Endothelial cell of umbilical vein (primary cell): ENCODE measurements around the gene KDM5C. TPM values are rescaled to one million over a fixed set of nuclear protein-coding genes. Genes with fewer than 3 reads are reported as not detected.

Source experiments
- BruUV-seq: library from RNA; stranded (reverse); fragments of 400-500 nt; replicated peaks from 2 replicates; lab custom pipeline; 2021; lab: Mats Ljungman, UMichigan
- CTCF ChIA-PET: fragments of 300-600, 350-600 bp; sonication (Branson Sonifier 250); formaldehyde crosslinking; loops from one replicate; lab custom pipeline; 2021; ENCODE audit warnings: antibody characterized with exemption, inconsistent platforms; lab: Charles Lee
- POLR2A ChIA-PET: fragments of 300-600, 350-600 bp; sonication (Branson Sonifier 250); formaldehyde crosslinking; loops from one replicate; lab custom pipeline; 2021; ENCODE audit warnings: antibody characterized with exemption, inconsistent platforms; lab: Charles Lee
- DNase-seq: peaks from one replicate; pipeline ENCODE4 v3.0.0-alpha.2; 2011; ENCODE audit warnings: low read depth, low spot score
- FAIRE-seq: peaks from 2 replicates; lab custom pipeline; 2011; peaks lifted over from hg19 to GRCh38; lab: Jason Lieb, UNC
- H2AFZ ChIP-seq: 2 replicates; pipeline ENCODE4 v1.6.0; 2012; ENCODE audit warnings: low read depth, low read length, control low read depth, inconsistent platforms
- H3K27ac ChIP-seq: 2 replicates; pipeline ENCODE4 v1.5.1; 2011; ENCODE audit warnings: low read depth, mild to moderate bottlenecking, control low read depth, low read length, moderate library complexity; ENCODE audit not compliant: insufficient read depth
- H3K27me3 ChIP-seq, 2 experiments: 2 replicates each; pipeline versions ENCODE4 v1.6.0 to v1.6.1; 2011; ENCODE audit warnings: low read length in 2 of 2, mixed read lengths in 1 of 2; ENCODE audit not compliant: control insufficient read depth in 2 of 2, insufficient read depth in 2 of 2
- H3K36me3 ChIP-seq, 2 experiments: 2 replicates in 1 of 2; 3 replicates in 1 of 2; pipeline ENCODE4 v1.5.1; 2011; ENCODE audit warnings: low read length in 2 of 2, mild to moderate bottlenecking in 1 of 2, moderate library complexity in 1 of 2; ENCODE audit not compliant: control insufficient read depth in 2 of 2, insufficient read depth in 2 of 2; ENCODE audit errors: extremely low read depth in 1 of 2
- H3K4me1 ChIP-seq: 3 replicates; pipeline ENCODE4 v1.5.1; 2011; ENCODE audit warnings: mild to moderate bottlenecking, low read length; ENCODE audit not compliant: control insufficient read depth, insufficient read depth; ENCODE audit errors: extremely low read depth
- H3K4me2 ChIP-seq: 2 replicates; pipeline ENCODE4 v1.6.1; 2011; ENCODE audit warnings: low read length, control low read depth, mixed read lengths; ENCODE audit not compliant: insufficient read depth
- H3K4me3 ChIP-seq, 3 experiments: fragments of 200-600 bp in 1 of 3; sonication (generic), shearing (Covaris generic) in 1 of 3; replicated peaks in 1 of 3; 2 replicates each; pipeline ENCODE4 v1.5.1; 2011 to 2016; ENCODE audit warnings: control low read depth in 3 of 3, low read length in 3 of 3, mild to moderate bottlenecking in 2 of 3, inconsistent platforms in 1 of 3, low read depth in 1 of 3, moderate library complexity in 1 of 3; ENCODE audit not compliant: insufficient read depth in 1 of 3
- H3K79me2 ChIP-seq: 2 replicates; pipeline ENCODE4 v1.6.0; 2012; ENCODE audit warnings: low read length, inconsistent platforms; ENCODE audit not compliant: control insufficient read depth, insufficient read depth
- H3K9ac ChIP-seq: replicated peaks from 2 replicates; pipeline ENCODE3; 2011; ENCODE audit warnings: low read length, control low read depth; ENCODE audit not compliant: insufficient read depth; ENCODE audit errors: extremely low read depth
- H3K9me1 ChIP-seq: replicated peaks from 3 replicates; pipeline ENCODE4 v1.6.0; 2011; ENCODE audit warnings: mild to moderate bottlenecking, low read length; ENCODE audit not compliant: control insufficient read depth, insufficient read depth; ENCODE audit errors: extremely low read depth
- H3K9me3 ChIP-seq: replicated peaks from 2 replicates; pipeline ENCODE4 v1.5.1; 2012; ENCODE audit warnings: low read length, inconsistent platforms; ENCODE audit not compliant: control insufficient read depth, insufficient read depth
- H4K20me1 ChIP-seq: replicated peaks from 2 replicates; pipeline ENCODE3; 2011; ENCODE audit warnings: mild to moderate bottlenecking, low read length; ENCODE audit not compliant: control insufficient read depth, insufficient read depth; ENCODE audit errors: extremely low read depth
- CTCF ChIP-seq, 2 donors: IDR thresholded peaks; 1 replicate in 1 of 2; 2 replicates in 1 of 2; pipeline ENCODE4 v1.5.1; 2011; ENCODE audit warnings: low read length in 2 of 2, mild to moderate bottlenecking in 2 of 2, moderate library complexity in 2 of 2, control low read depth in 1 of 2, inconsistent platforms in 1 of 2, low read depth in 1 of 2; ENCODE audit not compliant: insufficient read depth in 1 of 2; ENCODE audit errors: extremely low read depth in 1 of 2
- EZH2 ChIP-seq: IDR thresholded peaks from 2 replicates; pipeline ENCODE4 v1.6.1; 2012; ENCODE audit warnings: borderline replicate concordance, low read depth, mild to moderate bottlenecking, moderate library complexity, low read length, inconsistent platforms; ENCODE audit not compliant: severe bottlenecking
- FOS ChIP-seq: IDR thresholded peaks from 2 replicates; pipeline ENCODE4 v1.6.1; 2011; ENCODE audit warnings: mild to moderate bottlenecking, low read length, moderate library complexity, borderline replicate concordance; ENCODE audit not compliant: insufficient read depth
- GATA2 ChIP-seq: IDR thresholded peaks from 2 replicates; pipeline ENCODE4 v1.7.0; 2011; ENCODE audit warnings: low read depth, mild to moderate bottlenecking, moderate library complexity, mixed read lengths, low read length; ENCODE audit not compliant: insufficient read length, insufficient read depth
- JUN ChIP-seq: IDR thresholded peaks from 2 replicates; pipeline ENCODE4 v1.6.1; 2011; ENCODE audit warnings: borderline replicate concordance, low read depth; ENCODE audit not compliant: insufficient read length, insufficient read depth
- MAX ChIP-seq: IDR thresholded peaks from 2 replicates; pipeline ENCODE4 v1.6.1; 2011; ENCODE audit not compliant: insufficient read depth, insufficient read length
- MYC ChIP-seq: IDR thresholded peaks from one replicate; pipeline ENCODE4 v1.6.1; 2011; ENCODE audit warnings: mild to moderate bottlenecking, low read depth, low read length
- POLR2A ChIP-seq: IDR thresholded peaks from 2 replicates; pipeline ENCODE4 v1.6.1; 2012; ENCODE audit warnings: low read depth, mild to moderate bottlenecking, control low read depth, low read length
- POLR2AphosphoS5 ChIP-seq: IDR thresholded peaks from 2 replicates; pipeline ENCODE4 v1.6.1; 2012; ENCODE audit warnings: low read depth, mild to moderate bottlenecking, control low read depth, low read length, moderate library complexity; ENCODE audit not compliant: insufficient read depth
- dilution Hi-C: fragments of 300-500 bp; cut with MboI; formaldehyde crosslinking; loops from one replicate; pipeline ENCODE4 v1.15.0; 2019; ENCODE audit warnings: low sequenced_read_pairs; ENCODE audit not compliant: extremely low pct_ligation_motif_present
- intact Hi-C: fragments of 100-400 bp; cut with micrococcal nuclease; formaldehyde crosslinking; loops from one replicate; pipeline ENCODE4 v1.10.0; 2022
- polyA plus RNA-seq, 4 experiments: library from polyadenylated mRNA; depleted of rRNA in 3 of 4; stranded (reverse) in 3 of 4; unstranded in 1 of 4; fragments of >200 nt; gene quantifications; 2 replicates each; pipeline versions ENCODE4 v1.2.1 to v1.2.3, GENCODE V29; 2011 to 2012; ENCODE audit warnings: missing spikeins in 1 of 4
- total RNA-seq: library from RNA; stranded (reverse); gene quantifications from 2 replicates; pipeline ENCODE4 v1.2.3, GENCODE V29; 2021

The KDM5C gene
- total and polyA plus RNA-seq, 2 donors (not counting 3 experiments of a cell fraction or from before 2014, with no cell fraction given): 44.7 to 78.7 TPM

- H3K36me3 ChIP-seq: no peaks in the 10 kb centered on the region
- TF ChIP-seq FOS: no peak
- no peak for TF ChIP-seq POLR2AphosphoS5
- no peak for TF ChIP-seq CTCF (IDR thresholded peaks at IDR 0.05; ENCODE audit: extremely low read depth in 1 of 2, insufficient read depth in 1 of 2, low read depth in 1 of 2, low read length in 2 of 2)
- no peak for TF ChIP-seq EZH2
- no peak for TF ChIP-seq JUN
- no peak for TF ChIP-seq MYC
- no peak for TF ChIP-seq POLR2A
- no peak for TF ChIP-seq GATA2
- TF ChIP-seq MAX: no peak
- H3K9me3 ChIP-seq: no peaks in the 10 kb centered on the region
- DNase-seq: no peak
- no peaks in the 10 kb centered on the region for H3K27me3 ChIP-seq
- no peaks in the 10 kb centered on the region for H3K9me1 ChIP-seq
- H3K4me2 ChIP-seq: no peak overlapping the region
- H3K79me2 ChIP-seq: no peaks in the 10 kb centered on the region
- FAIRE-seq: no peak
- no peak overlapping the region for H3K27ac ChIP-seq
- H2AFZ ChIP-seq: no peak overlapping the region
- H3K4me3 ChIP-seq: no peak overlapping the region
- no peaks in the 10 kb centered on the region for H4K20me1 ChIP-seq
- H3K9ac ChIP-seq: no peak overlapping the region
- intact Hi-C loops (no loop called here), dilution Hi-C loops (no loop called here)
- ChIA-PET CTCF (no interaction called here), POLR2A (no interaction called here)
- no peaks in the 10 kb centered on the region for H3K4me1 ChIP-seq
- BruUV-seq: no TSS peak
These were observed 61.6 kb downstream of the KDM5C start for GRCh38 chrX:53163436-53163835.
